Regular cardiac myocyte (primary cell): ENCODE results near the gene XG. TPM values are rescaled to one million over a fixed set of nuclear protein-coding genes. Genes with fewer than 3 reads are reported as not detected.

Experiments used
- total RNA-seq: library from RNA; depleted of rRNA; stranded (reverse); fragments of >200 nt; gene quantifications from 2 replicates; pipeline ENCODE4 v1.2.3, GENCODE V29; 2014

XG gene
- 0.58 and 2.5 TPM in 2 replicates for total RNA-seq

GRCh38 chrX:2751874-2752300 lies at the start of gene XG:
Gene XG (plus strand): TSS chrX:2752040. CDS start chrX:2752275, 235 bp downstream.

GRCh38 chrX:2828344-2828958 lies 76.6 kb downstream of the XG start, which contains the start of gene GYG2:
Gene GYG2 (plus strand): TSS chrX:2828930. CDS start chrX:2830189, 1,259 bp downstream.

Other genes with a start within 250 kb of the XG start
- gene CD99, start 60.7 kb upstream of the XG start, total RNA-seq: 125 and 173 TPM in 2 replicates
- gene GYG2, start 76.9 kb downstream of the XG start, total RNA-seq: 2.7 and 5.6 TPM in 2 replicates
- gene ARSD, start 177.3 kb downstream of the XG start, total RNA-seq: 10.0 and 24.8 TPM in 2 replicates